Measurements from ENCODE around the gene TGFB1I1. TPM values are rescaled to one million over a fixed set of nuclear protein-coding genes. Genes with fewer than 3 reads are reported as not detected.

TGFB1I1 gene
- total RNA-seq, 2 donors from 2014 or later, result 7.5 to 10.0 TPM

DNA sequence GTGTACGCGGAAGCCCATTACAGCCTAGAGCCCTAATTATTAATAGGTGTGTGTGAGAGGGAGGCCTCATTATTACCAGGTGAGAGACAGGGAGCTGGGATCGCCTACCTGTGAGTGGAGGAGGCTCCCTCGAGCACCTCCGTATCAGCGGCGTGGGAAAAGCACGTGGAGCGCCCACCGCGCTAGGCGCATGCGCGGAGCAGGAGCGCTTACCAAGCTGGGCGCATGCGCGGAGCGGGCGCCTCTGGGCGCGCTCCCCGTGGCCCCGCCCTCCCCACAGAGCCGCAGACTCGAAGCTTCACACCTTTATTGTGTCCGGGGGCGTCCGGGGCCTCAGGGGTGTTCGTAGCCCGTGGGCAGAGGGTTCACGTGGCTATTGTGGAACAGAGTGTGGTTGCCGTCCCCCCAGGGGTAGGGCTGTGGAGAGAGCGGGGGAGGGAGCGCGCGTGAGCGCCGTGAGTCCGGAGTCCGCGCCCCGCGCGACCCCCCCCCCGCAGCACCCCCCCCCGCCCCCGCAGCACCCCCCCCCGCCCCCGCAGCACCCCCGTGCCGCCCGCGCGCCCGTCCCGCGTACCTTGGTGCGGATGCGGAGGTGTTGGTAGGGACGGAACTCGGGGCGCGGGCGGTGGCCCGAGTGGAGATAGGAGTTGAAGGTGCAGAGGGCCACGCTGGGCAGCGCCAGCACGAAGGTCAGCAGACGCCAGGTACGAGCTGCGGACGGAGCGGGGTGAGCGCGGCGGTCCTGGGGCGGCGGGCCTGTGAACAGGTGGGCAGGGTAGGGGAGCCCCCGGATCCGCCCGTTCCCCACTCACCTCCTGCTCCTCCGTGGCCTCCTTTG, 44.3 kb upstream of the TGFB1I1 start:
- no peak overlapping the region for H3K9ac ChIP-seq (ENCODE audit: extremely low read depth, low read length, poor library complexity, severe bottlenecking)
- Mint-ChIP-seq H3K4me1 (no peaks in the 10 kb centered on the region), H3K27ac (no peak overlapping the region), H3K36me3 (ENCODE audit: low read depth) (no peaks in the 10 kb centered on the region), H3K4me3 (no peak overlapping the region), H3K9me3 (peaks cover 4% of the 10 kb centered on the region), H3K27me3 (ENCODE audit: insufficient read depth) (peaks cover 64% of the 10 kb centered on the region)
- peaks cover 4% of the 10 kb centered on the region for H3K4me1 ChIP-seq (ENCODE audit: control insufficient read depth, insufficient read depth, low read length)
- no peaks in the 10 kb centered on the region for H3K9me3 ChIP-seq (ENCODE audit: control insufficient read depth, low read length)
- no peak overlapping the region for H3K4me3 ChIP-seq (ENCODE audit: low read length)
- no peaks in the 10 kb centered on the region for H3K36me3 ChIP-seq (ENCODE audit: control insufficient read depth, insufficient read depth, low read length)
- TF ChIP-seq, protein P1, sequence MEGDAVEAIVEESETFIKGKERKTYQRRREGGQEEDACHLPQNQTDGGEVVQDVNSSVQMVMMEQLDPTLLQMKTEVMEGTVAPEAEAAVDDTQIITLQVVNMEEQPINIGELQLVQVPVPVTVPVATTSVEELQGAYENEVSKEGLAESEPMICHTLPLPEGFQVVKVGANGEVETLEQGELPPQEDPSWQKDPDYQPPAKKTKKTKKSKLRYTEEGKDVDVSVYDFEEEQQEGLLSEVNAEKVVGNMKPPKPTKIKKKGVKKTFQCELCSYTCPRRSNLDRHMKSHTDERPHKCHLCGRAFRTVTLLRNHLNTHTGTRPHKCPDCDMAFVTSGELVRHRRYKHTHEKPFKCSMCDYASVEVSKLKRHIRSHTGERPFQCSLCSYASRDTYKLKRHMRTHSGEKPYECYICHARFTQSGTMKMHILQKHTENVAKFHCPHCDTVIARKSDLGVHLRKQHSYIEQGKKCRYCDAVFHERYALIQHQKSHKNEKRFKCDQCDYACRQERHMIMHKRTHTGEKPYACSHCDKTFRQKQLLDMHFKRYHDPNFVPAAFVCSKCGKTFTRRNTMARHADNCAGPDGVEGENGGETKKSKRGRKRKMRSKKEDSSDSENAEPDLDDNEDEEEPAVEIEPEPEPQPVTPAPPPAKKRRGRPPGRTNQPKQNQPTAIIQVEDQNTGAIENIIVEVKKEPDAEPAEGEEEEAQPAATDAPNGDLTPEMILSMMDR (conservative IDR thresholded peaks at IDR 0.05), result no peak
- 94% methylated on average over 35 to 69 of the region's 83 CpGs for WGBS, 2 experiments (ENCODE audit: insufficient coverage in 1 of 2, insufficient read length in 1 of 2)
- no peaks in the 10 kb centered on the region for H3K27me3 ChIP-seq (ENCODE audit: control insufficient read depth, insufficient read depth, low read length, poor library complexity, severe bottlenecking)
- peak; percentile 61 for DNase-seq
- no peak overlapping the region for H3K27ac ChIP-seq (ENCODE audit: low read depth, low read length)

DNA sequence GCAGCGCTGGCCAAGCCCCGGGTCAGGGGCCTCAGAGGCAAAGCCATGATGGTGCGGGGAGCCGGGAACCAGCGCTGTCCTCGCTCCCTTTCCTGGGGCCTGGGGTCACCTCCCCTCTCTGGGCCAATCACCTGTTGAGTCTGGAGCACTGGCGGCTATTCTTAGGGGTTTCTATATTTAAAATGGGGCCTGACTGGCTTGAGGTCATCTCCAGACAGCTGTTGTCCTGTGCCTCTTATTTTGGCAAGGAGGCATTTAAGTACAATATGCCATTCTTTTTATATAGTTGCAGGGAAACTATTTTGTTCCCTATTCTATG, 43.7 kb upstream of the TGFB1I1 start, which contains the start of gene COX6A2:
Gene COX6A2, minus strand, starts transcription at position 82 of the 319 bp plus-strand sequence. Its CDS starts 35 bp downstream, at position 47.
- H3K9ac ChIP-seq (ENCODE audit: extremely low read depth, low read length, poor library complexity, severe bottlenecking), result no peak within 1 kb of the TSS
- TF ChIP-seq, protein P1 (conservative IDR thresholded peaks at IDR 0.05), result no peak

DNA sequence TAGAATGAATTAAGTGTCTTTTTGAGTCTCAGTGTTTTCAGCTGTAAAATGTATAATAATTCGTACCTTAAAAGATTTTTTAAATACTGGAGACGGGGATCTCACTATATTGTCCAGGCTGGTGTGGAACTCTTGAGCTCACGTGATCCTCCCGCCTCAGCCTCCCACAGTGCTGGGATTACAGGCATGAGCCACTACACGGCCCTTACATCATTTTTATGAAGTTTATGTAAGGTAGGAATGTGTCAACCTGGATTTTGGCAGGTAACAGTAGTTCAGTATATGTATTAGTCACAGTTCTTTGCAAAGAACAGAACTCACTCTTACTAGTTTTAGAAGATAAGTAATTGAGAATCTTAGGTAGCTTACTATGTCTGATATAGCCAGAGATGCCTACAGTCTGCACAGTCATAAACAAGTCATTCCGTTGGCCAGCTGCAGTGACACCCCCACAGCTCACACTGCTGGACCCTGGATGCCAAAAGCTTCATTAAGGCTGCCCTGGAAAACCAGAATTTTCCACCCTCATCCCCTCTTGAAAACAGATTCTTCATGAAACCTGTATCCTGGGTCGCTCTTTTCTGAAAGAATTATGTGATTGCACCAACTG, 43.2 kb upstream of the TGFB1I1 start:
- Mint-ChIP-seq H3K27me3 (ENCODE audit: insufficient read depth) (peaks cover 53% of the 10 kb centered on the region), H3K4me1 (no peaks in the 10 kb centered on the region), H3K9me3 (peaks cover 4% of the 10 kb centered on the region), H3K36me3 (ENCODE audit: low read depth) (no peaks in the 10 kb centered on the region), H3K4me3 (no peak overlapping the region), H3K27ac (no peak overlapping the region)
- TF ChIP-seq, protein P1 (conservative IDR thresholded peaks at IDR 0.05), result no peak
- Histone ChIP-seq H3K9ac (ENCODE audit: extremely low read depth, low read length, poor library complexity, severe bottlenecking) (no peak overlapping the region), H3K27ac (ENCODE audit: low read depth, low read length) (no peak overlapping the region), H3K4me3 (ENCODE audit: low read length) (no peak overlapping the region), H3K9me3 (ENCODE audit: control insufficient read depth, low read length) (no peaks in the 10 kb centered on the region), H3K27me3 (ENCODE audit: control insufficient read depth, insufficient read depth, low read length, poor library complexity, severe bottlenecking) (no peaks in the 10 kb centered on the region), H3K36me3 (ENCODE audit: control insufficient read depth, insufficient read depth, low read length) (no peaks in the 10 kb centered on the region), H3K4me1 (ENCODE audit: control insufficient read depth, insufficient read depth, low read length) (peaks cover 4% of the 10 kb centered on the region)
- no peak for DNase-seq
- whole genome bisulfite sequencing, 2 experiments (ENCODE audit: insufficient coverage in 1 of 2, insufficient read length in 1 of 2), result 94 to 95% methylated on average over 5 to 7 of the region's 7 CpGs

More for the DNA sequence above, 43.7 kb upstream of the TGFB1I1 start, which contains the start of gene COX6A2:
- Mint-ChIP-seq H3K36me3 (ENCODE audit: low read depth) (no peaks in the 10 kb centered on the region), H3K27ac (no peak within 1 kb of the TSS), H3K4me1 (no peaks in the 10 kb centered on the region), H3K9me3 (peaks cover 4% of the 10 kb centered on the region), H3K4me3 (no peak within 1 kb of the TSS), H3K27me3 (ENCODE audit: insufficient read depth) (peaks cover 58% of the 10 kb centered on the region)
- Histone ChIP-seq H3K36me3 (ENCODE audit: control insufficient read depth, insufficient read depth, low read length) (no peaks in the 10 kb centered on the region), H3K27ac (ENCODE audit: low read depth, low read length) (no peak within 1 kb of the TSS), H3K4me3 (ENCODE audit: low read length) (no peak within 1 kb of the TSS), H3K9me3 (ENCODE audit: control insufficient read depth, low read length) (no peaks in the 10 kb centered on the region), H3K4me1 (ENCODE audit: control insufficient read depth, insufficient read depth, low read length) (peaks cover 4% of the 10 kb centered on the region), H3K27me3 (ENCODE audit: control insufficient read depth, insufficient read depth, low read length, poor library complexity, severe bottlenecking) (no peaks in the 10 kb centered on the region)
- WGBS, 2 experiments (ENCODE audit: insufficient coverage in 1 of 2, insufficient read length in 1 of 2), result 97% methylated on average over 7 of the region's 7 CpGs; no CpG with 5 or more reads in 1 of the 2 experiments
- no peak for DNase-seq
